Epithelial cell of proximal tubule (primary cell): ENCODE results near the gene ZNF284. TPM values are rescaled to one million over a fixed set of nuclear protein-coding genes. Genes with fewer than 3 reads are reported as not detected.
"Not testable (repeated sequence)": the region's sequence is repeated elsewhere in the genome, so short reads cannot be mapped to it uniquely, and the experiment has no call there.

Experiments used
- DNase-seq: peaks from one replicate; pipeline ENCODE4 v3.0.0-alpha.2; 2011; ENCODE audit warnings: low read depth
- H3K4me3 ChIP-seq: 2 replicates; pipeline ENCODE4 v1.5.1; 2011; ENCODE audit warnings: low read depth, mild to moderate bottlenecking, low read length
- total RNA-seq: library from RNA; depleted of rRNA; stranded (reverse); fragments of >200 nt; gene quantifications from 2 replicates; pipeline ENCODE4 v1.2.3, GENCODE V29; 2015
- TF ChIP-seq, protein P1 (sequence below): conservative IDR thresholded peaks from 2 replicates; pipeline ENCODE4 v1.5.1; 2012; ENCODE audit warnings: low read depth, mild to moderate bottlenecking, low read length

Gene ZNF284
- total RNA-seq, 1 donor from 2014 or later: 0.81 TPM

DNA sequence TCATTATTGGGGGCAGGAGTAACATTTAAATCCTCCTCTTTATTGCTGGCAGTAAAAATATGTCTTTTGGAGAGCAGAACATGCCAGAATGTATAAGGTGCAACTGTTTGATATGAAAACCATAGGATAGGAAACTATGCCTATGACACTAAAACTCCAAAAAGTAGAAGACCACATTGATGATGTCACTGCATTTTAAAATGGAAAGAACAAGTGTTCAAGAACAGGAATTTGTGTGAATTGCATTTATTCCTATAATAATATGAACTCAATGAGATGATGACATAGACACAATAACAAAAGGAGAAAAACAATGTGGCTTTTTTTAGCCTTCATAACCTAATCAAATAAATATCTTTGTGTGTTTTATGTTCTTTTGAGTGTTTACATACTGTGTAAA is 37.5 kb downstream of the ZNF284 start:
- DNase-seq: no peak
- H3K4me3 ChIP-seq: no peak overlapping the region
- TF ChIP-seq, protein P1, sequence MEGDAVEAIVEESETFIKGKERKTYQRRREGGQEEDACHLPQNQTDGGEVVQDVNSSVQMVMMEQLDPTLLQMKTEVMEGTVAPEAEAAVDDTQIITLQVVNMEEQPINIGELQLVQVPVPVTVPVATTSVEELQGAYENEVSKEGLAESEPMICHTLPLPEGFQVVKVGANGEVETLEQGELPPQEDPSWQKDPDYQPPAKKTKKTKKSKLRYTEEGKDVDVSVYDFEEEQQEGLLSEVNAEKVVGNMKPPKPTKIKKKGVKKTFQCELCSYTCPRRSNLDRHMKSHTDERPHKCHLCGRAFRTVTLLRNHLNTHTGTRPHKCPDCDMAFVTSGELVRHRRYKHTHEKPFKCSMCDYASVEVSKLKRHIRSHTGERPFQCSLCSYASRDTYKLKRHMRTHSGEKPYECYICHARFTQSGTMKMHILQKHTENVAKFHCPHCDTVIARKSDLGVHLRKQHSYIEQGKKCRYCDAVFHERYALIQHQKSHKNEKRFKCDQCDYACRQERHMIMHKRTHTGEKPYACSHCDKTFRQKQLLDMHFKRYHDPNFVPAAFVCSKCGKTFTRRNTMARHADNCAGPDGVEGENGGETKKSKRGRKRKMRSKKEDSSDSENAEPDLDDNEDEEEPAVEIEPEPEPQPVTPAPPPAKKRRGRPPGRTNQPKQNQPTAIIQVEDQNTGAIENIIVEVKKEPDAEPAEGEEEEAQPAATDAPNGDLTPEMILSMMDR: no peak

DNA sequence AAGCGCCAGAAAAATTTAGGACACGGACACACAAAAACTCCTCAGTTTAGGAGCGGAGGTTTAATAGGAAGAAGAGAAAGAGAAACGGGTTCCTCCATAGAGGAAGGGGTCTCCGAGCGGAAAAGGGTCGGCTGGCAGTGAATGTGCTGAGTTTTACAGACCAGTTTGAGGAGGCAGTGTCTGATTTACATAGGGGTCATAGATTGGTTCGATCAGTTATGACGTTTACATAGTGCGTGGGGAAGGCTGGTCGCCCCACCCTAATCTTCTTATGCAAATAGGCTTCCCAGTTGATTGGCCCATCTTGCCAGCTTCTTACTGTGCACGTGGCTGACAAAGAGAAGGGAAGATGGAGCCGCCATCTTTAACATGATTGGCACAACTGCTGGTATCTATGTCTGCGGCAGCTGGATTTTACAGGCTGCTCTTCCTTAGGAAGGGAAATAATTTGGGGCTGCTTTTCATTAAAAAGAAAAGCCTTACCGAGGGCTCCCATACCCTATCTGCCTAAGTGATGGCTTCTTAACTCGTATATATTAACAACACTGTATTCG is 40.0 kb downstream of the ZNF284 start:
- peak overlapping the region; percentile 86 for H3K4me3 ChIP-seq
- no peak for DNase-seq
- TF ChIP-seq, protein P1: no peak

DNA sequence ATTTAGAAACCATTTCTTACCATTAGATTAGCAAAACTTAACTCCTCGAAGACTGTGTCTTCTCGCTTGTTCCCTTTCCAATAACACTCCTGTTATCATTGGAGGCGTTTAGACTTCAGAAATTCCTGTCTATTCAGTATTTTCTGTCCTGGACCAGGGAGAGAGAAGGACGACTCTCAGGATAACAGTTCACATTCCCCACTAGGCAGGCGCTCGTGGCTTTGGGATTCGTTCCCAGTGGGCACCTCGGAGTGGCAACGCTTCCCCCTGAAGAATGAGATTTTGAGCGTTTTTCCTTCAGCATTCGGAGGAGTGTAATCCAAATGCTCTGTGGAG is 40.8 kb downstream of the ZNF284 start:
- no peak for DNase-seq
- peak overlapping the region; percentile 86 for H3K4me3 ChIP-seq
- TF ChIP-seq, protein P1: no peak

DNA sequence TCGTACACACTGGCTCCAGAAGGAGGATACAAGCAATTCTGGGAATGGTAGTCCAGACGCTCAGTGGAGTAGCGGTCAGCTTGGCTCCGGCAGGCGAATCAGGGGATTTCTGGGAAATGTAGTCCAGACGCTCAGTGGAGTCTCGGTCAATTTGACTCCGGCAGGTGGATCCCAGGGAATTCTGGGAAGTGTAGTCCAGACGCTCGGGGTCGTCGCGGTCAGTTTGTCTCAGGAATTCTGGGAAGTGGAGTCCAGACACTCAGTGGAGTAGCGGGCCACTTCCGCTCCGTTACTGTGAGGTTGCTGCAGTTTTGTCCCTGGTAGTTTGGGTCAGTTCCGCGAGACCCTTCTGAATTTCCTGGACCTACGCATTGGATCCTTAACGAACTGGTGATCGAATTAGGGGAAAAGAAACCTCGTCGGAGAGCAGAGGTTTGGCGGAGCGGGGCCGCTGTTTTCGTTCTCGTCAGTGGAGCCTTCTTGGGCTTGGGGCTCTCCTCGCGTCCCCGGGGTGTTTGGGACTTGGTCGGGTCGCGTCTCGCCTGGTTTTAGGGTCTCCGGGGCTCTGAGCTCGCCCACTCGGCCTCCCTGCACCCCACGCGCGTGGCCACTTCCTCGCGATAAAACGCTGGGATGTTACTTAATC is 41.3 kb downstream of the ZNF284 start, which contains the start of gene ZNF225:
ZNF225 (plus strand) TSS at position 262 of the 646 bp plus-strand sequence. CDS start 2,429 bp downstream, outside the sequence.
- DNase-seq: peak; percentile 92
- H3K4me3 ChIP-seq: peak within 1 kb of the TSS; percentile 86
- TF ChIP-seq, protein P1: no peak

DNA sequence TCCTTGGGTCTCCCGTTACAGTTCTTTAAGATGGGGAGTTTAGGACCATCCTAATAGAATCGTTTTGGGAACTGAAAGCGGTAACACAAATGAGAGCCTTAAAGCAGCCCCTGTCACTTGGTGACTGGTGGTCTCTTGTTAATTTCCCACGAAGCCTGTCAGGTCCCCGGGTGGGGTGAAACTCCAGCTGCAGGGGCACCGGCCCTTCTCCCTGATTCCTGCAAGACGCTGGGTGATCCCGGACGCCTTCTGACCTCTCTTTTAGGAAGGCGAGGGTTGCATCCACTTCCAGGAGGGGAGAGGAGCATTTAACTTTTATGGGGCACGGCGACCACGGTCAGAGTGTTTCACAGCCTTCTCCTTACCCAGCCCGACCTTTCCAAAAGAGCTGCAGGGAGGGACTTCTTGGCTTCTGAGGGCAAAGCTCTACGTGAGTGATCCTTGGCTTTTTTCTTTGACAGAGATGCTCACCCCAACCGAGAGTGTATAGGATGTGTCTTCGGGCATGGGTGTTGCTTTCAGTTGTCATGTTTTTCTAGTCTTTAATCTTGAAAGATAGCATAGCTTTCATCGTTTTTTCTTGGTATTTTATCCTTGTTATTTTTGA is 41.9 kb downstream of the ZNF284 start:
- TF ChIP-seq, protein P1: no peak
- H3K4me3 ChIP-seq: peak overlapping the region; percentile 86
- DNase-seq: no peak

DNA sequence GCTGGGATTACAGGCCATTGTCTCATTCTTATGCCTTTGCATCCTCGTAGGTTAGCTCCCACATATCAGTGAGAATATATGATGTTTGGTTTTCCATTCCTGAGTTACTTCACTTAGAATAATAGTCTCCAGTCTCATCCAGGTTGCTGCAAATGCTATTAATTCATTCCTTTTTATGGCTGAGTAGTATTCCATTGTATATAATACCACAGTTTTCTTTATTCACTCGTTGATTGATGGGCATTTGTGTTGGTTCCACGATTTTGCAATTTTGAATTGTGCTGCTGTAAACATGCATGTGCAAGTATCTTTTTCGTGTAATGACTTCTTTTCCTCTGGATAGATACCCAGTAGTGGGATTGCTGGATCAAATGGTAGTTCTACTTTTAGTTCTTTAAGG is 49.2 kb downstream of the ZNF284 start:
- H3K4me3 ChIP-seq, DNase-seq: not testable (repeated sequence)

DNA sequence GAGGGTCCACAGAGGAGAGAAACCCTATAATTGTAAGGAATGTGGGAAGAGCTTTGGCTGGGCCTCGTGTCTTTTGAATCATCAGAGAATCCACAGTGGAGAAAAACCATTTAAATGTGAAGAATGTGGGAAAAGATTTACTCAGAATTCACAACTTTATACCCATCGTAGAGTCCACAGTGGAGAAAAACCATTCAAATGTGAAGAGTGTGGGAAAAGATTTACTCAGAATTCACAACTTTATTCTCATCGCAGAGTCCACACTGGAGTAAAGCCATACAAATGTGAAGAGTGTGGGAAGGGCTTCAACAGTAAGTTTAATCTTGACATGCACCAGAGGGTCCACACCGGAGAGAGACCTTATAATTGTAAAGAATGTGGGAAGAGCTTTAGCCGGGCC is 60.0 kb downstream of the ZNF284 start:
- no peak overlapping the region for H3K4me3 ChIP-seq
- TF ChIP-seq, protein P1: no peak
- DNase-seq: no peak

Other genes with a start within 250 kb of the ZNF284 start
- gene ZNF283, start 244.8 kb upstream of the ZNF284 start, total RNA-seq: 2.9 and 3.5 TPM in 2 replicates
- 1.2 and 1.5 TPM in 2 replicates for gene ZNF404, start 188.2 kb upstream of the ZNF284 start, total RNA-seq
- gene ZNF45, start 136.9 kb upstream of the ZNF284 start, total RNA-seq: 3.3 and 4.8 TPM in 2 replicates
- 2.5 and 5.6 TPM in 2 replicates for gene ZNF221, start 120.9 kb upstream of the ZNF284 start, total RNA-seq
- gene ZNF155, start 88.0 kb upstream of the ZNF284 start, total RNA-seq: 2.8 and 4.3 TPM in 2 replicates
- gene ZNF230, start 69.2 kb upstream of the ZNF284 start, total RNA-seq: 1.7 TPM in 2 replicates
- gene ZNF222, start 46.8 kb upstream of the ZNF284 start, total RNA-seq: 2.7 and 3.7 TPM in 2 replicates
- 3.3 TPM in 2 replicates for gene ZNF223, start 20.1 kb upstream of the ZNF284 start, total RNA-seq
- 5.8 and 8.0 TPM in 2 replicates for gene ZNF224, start 22.2 kb downstream of the ZNF284 start, total RNA-seq
- gene ZNF225, start 41.2 kb downstream of the ZNF284 start, total RNA-seq: 0.63 and 2.6 TPM in 2 replicates
- gene ZNF234, start 69.4 kb downstream of the ZNF284 start, total RNA-seq: 2.3 and 2.9 TPM in 2 replicates
- 9.0 and 12.2 TPM in 2 replicates for gene ZNF226, start 92.9 kb downstream of the ZNF284 start, total RNA-seq
- gene ZNF227, start 140.4 kb downstream of the ZNF284 start, total RNA-seq: 2.9 and 4.7 TPM in 2 replicates
- 0.14 TPM in 1 of 2 replicates, not detected in the other for gene ZNF233, start 187.7 kb downstream of the ZNF284 start, total RNA-seq
- 0.65 and 3.2 TPM in 2 replicates for gene ZNF235, start 232.9 kb downstream of the ZNF284 start, total RNA-seq